ENCODE data around the gene CXCL11. TPM values are rescaled to one million over a fixed set of nuclear protein-coding genes. Genes with fewer than 3 reads are reported as not detected.

CXCL11 gene
- total and polyA plus RNA-seq, 2 donors from 2014 or later: not detected

- FAIRE-seq: no peak
- Histone ChIP-seq H3K4me1 (ENCODE audit: control insufficient read depth in 2 of 3, insufficient read depth in 2 of 3, low read depth in 1 of 3, low read length in 3 of 3) (peaks cover 0 to 2% (median 0%) of the 10 kb centered on the region in 3 donors), H3K36me3 (ENCODE audit: control insufficient read depth in 2 of 3, insufficient read depth in 3 of 3, low read length in 3 of 3) (no peaks in the 10 kb centered on the region), H3K9me3 (ENCODE audit: control insufficient read depth in 2 of 3, insufficient read depth in 1 of 3, low read length in 3 of 3) (no peaks in the 10 kb centered on the region), H3K4me3 (ENCODE audit: low read length in 3 of 3) (no peak overlapping the region), H3K27ac (ENCODE audit: low read depth in 2 of 2, low read length in 2 of 2) (no peak overlapping the region), H3K27me3 (ENCODE audit: control insufficient read depth, insufficient read depth, low read length) (no peaks in the 10 kb centered on the region), H3K9ac (ENCODE audit: low read length in 3 of 3) (no peak overlapping the region)
- intact Hi-C loops (cut with DNase I): no loop called here
- no peak for DNase-seq
- no peak for TF ChIP-seq CTCF (IDR thresholded peaks at IDR 0.05; ENCODE audit: borderline replicate concordance, extremely low read depth, insufficient read depth)
Measured at GRCh38 chr4:76010576-76010975, 25.3 kb downstream of the CXCL11 start.

GRCh38 chr4:76009311-76009710, 26.6 kb downstream of the CXCL11 start:
- Histone ChIP-seq H3K4me1 (ENCODE audit: control insufficient read depth in 2 of 3, insufficient read depth in 2 of 3, low read depth in 1 of 3, low read length in 3 of 3) (peaks cover 0 to 2% (median 0%) of the 10 kb centered on the region in 3 donors), H3K27me3 (ENCODE audit: control insufficient read depth, insufficient read depth, low read length) (no peaks in the 10 kb centered on the region), H3K27ac (ENCODE audit: low read depth in 2 of 2, low read length in 2 of 2) (no peak overlapping the region), H3K9me3 (ENCODE audit: control insufficient read depth in 2 of 3, insufficient read depth in 1 of 3, low read length in 3 of 3) (no peaks in the 10 kb centered on the region), H3K9ac (ENCODE audit: low read length in 3 of 3) (no peak overlapping the region), H3K4me3 (ENCODE audit: low read length in 3 of 3) (no peak overlapping the region), H3K36me3 (ENCODE audit: control insufficient read depth in 2 of 3, insufficient read depth in 3 of 3, low read length in 3 of 3) (no peaks in the 10 kb centered on the region)
- intact Hi-C loops (cut with DNase I): no loop called here
- FAIRE-seq (no peak), DNase-seq (no peak)
- TF ChIP-seq CTCF (IDR thresholded peaks at IDR 0.05; ENCODE audit: borderline replicate concordance, extremely low read depth, insufficient read depth): no peak

- no peak for FAIRE-seq
Measured at GRCh38 chr4:76007089-76007862, 28.6 kb downstream of the CXCL11 start, which contains the start of gene CXCL9. CXCL9 (minus strand) TSS chr4:76007509; CDS start chr4:76007449, 60 bp downstream.

More at GRCh38 chr4:76007089-76007862, 28.6 kb downstream of the CXCL11 start, which contains the start of gene CXCL9:
- TF ChIP-seq CTCF (IDR thresholded peaks at IDR 0.05; ENCODE audit: borderline replicate concordance, extremely low read depth, insufficient read depth): no peak
- Histone ChIP-seq H3K4me3 (ENCODE audit: low read length in 3 of 3) (no peak within 1 kb of the TSS), H3K9ac (ENCODE audit: low read length in 3 of 3) (no peak within 1 kb of the TSS), H3K9me3 (ENCODE audit: control insufficient read depth in 2 of 3, insufficient read depth in 1 of 3, low read length in 3 of 3) (no peaks in the 10 kb centered on the region), H3K4me1 (ENCODE audit: control insufficient read depth in 2 of 3, insufficient read depth in 2 of 3, low read depth in 1 of 3, low read length in 3 of 3) (peaks cover 0 to 2% (median 0%) of the 10 kb centered on the region in 3 donors), H3K36me3 (ENCODE audit: control insufficient read depth in 2 of 3, insufficient read depth in 3 of 3, low read length in 3 of 3) (no peaks in the 10 kb centered on the region), H3K27me3 (ENCODE audit: control insufficient read depth, insufficient read depth, low read length) (no peaks in the 10 kb centered on the region), H3K27ac (ENCODE audit: low read depth in 2 of 2, low read length in 2 of 2) (no peak within 1 kb of the TSS)
- DNase-seq: no peak
- intact Hi-C loops (cut with DNase I): no loop called here

Data from kidney (tissue), 14 donors.